Cerebellar nuclear complex (tissue), 1 donor: Measurements from ENCODE around the gene TMTC1.

Source experiments
- DNase-seq, 2 experiments: peaks; one replicate each; lab custom pipeline; 2025; lab: John Stamatoyannopoulos, UW

The TMTC1 gene

GRCh38 chr12:29709496-29710040 lies 74.2 kb downstream of the TMTC1 start:
- no peak for DNase-seq

- DNase-seq = no peak
These were observed 74.7 kb downstream of the TMTC1 start for GRCh38 chr12:29709054-29709453.

GRCh38 chr12:29707846-29708245 lies 75.9 kb downstream of the TMTC1 start:
- no peak for DNase-seq

GRCh38 chr12:29706311-29706710 lies 77.4 kb downstream of the TMTC1 start:
- no peak for DNase-seq

- DNase-seq = no peak
These were observed 80.2 kb downstream of the TMTC1 start for GRCh38 chr12:29703528-29703927.

GRCh38 chr12:29702972-29703371 lies 80.8 kb downstream of the TMTC1 start:
- no peak for DNase-seq

GRCh38 chr12:29702222-29702621 lies 81.5 kb downstream of the TMTC1 start:
- no peak for DNase-seq

GRCh38 chr12:29700761-29701481 lies 82.8 kb downstream of the TMTC1 start:
- DNase-seq = no peak

- DNase-seq = no peak
These were observed 85.0 kb downstream of the TMTC1 start for GRCh38 chr12:29698756-29699155.

GRCh38 chr12:29695800-29696199 lies 87.9 kb downstream of the TMTC1 start:
- no peak for DNase-seq

- no peak for DNase-seq
These were observed 88.7 kb downstream of the TMTC1 start for GRCh38 chr12:29695026-29695425.

- no peak for DNase-seq
These were observed 89.7 kb downstream of the TMTC1 start for GRCh38 chr12:29694002-29694401.

GRCh38 chr12:29692237-29692636 lies 91.5 kb downstream of the TMTC1 start:
- no peak for DNase-seq

- no peak for DNase-seq
These were observed 92.4 kb downstream of the TMTC1 start for GRCh38 chr12:29691161-29691854.

GRCh38 chr12:29690728-29691127 lies 93.0 kb downstream of the TMTC1 start:
- DNase-seq = no peak

- DNase-seq = no peak
These were observed 94.8 kb downstream of the TMTC1 start for GRCh38 chr12:29688914-29689313.

- DNase-seq = no peak
These were observed 101.7 kb downstream of the TMTC1 start for GRCh38 chr12:29682088-29682487.

- DNase-seq = no peak
These were observed 102.4 kb downstream of the TMTC1 start for GRCh38 chr12:29681370-29681769.

GRCh38 chr12:29676676-29677075 lies 107.1 kb downstream of the TMTC1 start:
- no peak for DNase-seq

GRCh38 chr12:29674463-29674862 lies 109.3 kb downstream of the TMTC1 start:
- no peak for DNase-seq

GRCh38 chr12:29673346-29673745 lies 110.4 kb downstream of the TMTC1 start:
- no peak for DNase-seq

- DNase-seq = no peak
These were observed 111.2 kb downstream of the TMTC1 start for GRCh38 chr12:29672580-29672979.

- DNase-seq = no peak
These were observed 112.0 kb downstream of the TMTC1 start for GRCh38 chr12:29671742-29672141.
